Sigmoid colon (tissue), 7 donors: ENCODE measurements around the gene PODXL2. TPM values are rescaled to one million over a fixed set of nuclear protein-coding genes. Genes with fewer than 3 reads are reported as not detected.
A peak's percentile ranks its signal among the peaks of the same experiment; 100 is the strongest.

Source experiments
- DNase-seq: peaks from one replicate; pipeline ENCODE4 v3.0.0-alpha.2; 2019
- H3K27ac ChIP-seq, 4 donors: fragments of 200-600 bp; sonication (generic); one replicate each; pipeline ENCODE4 v1.5.1; 2016 to 2019; ENCODE audit warnings: mild to moderate bottlenecking in 1 of 4
- H3K27me3 ChIP-seq, 3 donors: fragments of 200-600 bp; sonication (generic); one replicate each; pipeline ENCODE4 v1.5.1; 2019; ENCODE audit warnings: mild to moderate bottlenecking in 1 of 3
- H3K36me3 ChIP-seq, 4 donors: fragments of 200-600 bp; sonication (generic); one replicate each; pipeline ENCODE4 v1.5.1; 2016 to 2019
- H3K4me1 ChIP-seq, 4 donors: fragments of 200-600 bp; sonication (generic); one replicate each; pipeline ENCODE4 v1.5.1; 2017 to 2019
- H3K4me3 ChIP-seq, 4 donors: fragments of 200-600 bp; sonication (generic); one replicate each; pipeline ENCODE4 v1.5.1; 2017 to 2019; ENCODE audit warnings: mild to moderate bottlenecking in 2 of 4, moderate library complexity in 1 of 4
- H3K9me3 ChIP-seq, 4 donors: fragments of 200-600 bp in 3 of 4; sonication (generic) in 3 of 4; one replicate each; pipeline versions ENCODE4 v1.5.1 to v1.6.1; 2013 to 2019
- EP300 ChIP-seq, 4 donors: sonication (generic); formaldehyde crosslinking; IDR thresholded peaks; one replicate each; pipeline ENCODE4 v1.6.1; 2017; ENCODE audit warnings: antibody characterized with exemption in 4 of 4
- POLR2A ChIP-seq, 2 donors: fragments of 450-650 bp; IDR thresholded peaks; one replicate each; pipeline ENCODE4 v1.6.1; 2016; ENCODE audit warnings: antibody characterized with exemption in 2 of 2, mild to moderate bottlenecking in 2 of 2, moderate library complexity in 2 of 2
- POLR2AphosphoS5 ChIP-seq, 4 donors: sonication (generic); formaldehyde crosslinking; IDR thresholded peaks; one replicate each; pipeline ENCODE4 v1.6.1; 2017; ENCODE audit warnings: antibody characterized with exemption in 4 of 4
- WGBS, 2 donors: extraction: QIAGEN DNeasy Blood & Tissue Kit; methylation state at CpG; one replicate each; pipeline ENCODE4 v1.1.7; 2013; 5-methylcytosine and 5-hydroxymethylcytosine counted together
- intact Hi-C: fragments of 100-400 bp; cut with DNase I; formaldehyde crosslinking; loops from one replicate; pipeline ENCODE4 v1.15.1; 2023
- polyA plus RNA-seq, 3 donors: library from polyadenylated mRNA; stranded (reverse); fragments of 200-250 nt; gene quantifications; one replicate each; pipeline ENCODE4 v1.2.3, GENCODE V29; 2013
- total RNA-seq, 4 donors: library from RNA; depleted of rRNA; stranded (reverse); fragments of >200 nt; gene quantifications; one replicate each; pipeline ENCODE4 v1.1.0, GENCODE V29; 2016
- TF ChIP-seq, protein P1 (sequence below), 4 experiments: fragments of 450-650 bp in 3 of 4; fragments of 200-600 bp in 1 of 4; IDR thresholded peaks; one replicate each; pipeline ENCODE4 v1.5.1; 2016 to 2019; ENCODE audit warnings: antibody characterized with exemption in 4 of 4, mild to moderate bottlenecking in 3 of 4, moderate library complexity in 2 of 4
- donor health status: healthy with polysubstance abuse.
- donor health status: Bipolar disorder and iron deficiency.
- donor health status: healthy.

Gene PODXL2
- total and polyA plus RNA-seq, 7 donors = 2.0 to 16.7 (median 2.8) TPM

DNA sequence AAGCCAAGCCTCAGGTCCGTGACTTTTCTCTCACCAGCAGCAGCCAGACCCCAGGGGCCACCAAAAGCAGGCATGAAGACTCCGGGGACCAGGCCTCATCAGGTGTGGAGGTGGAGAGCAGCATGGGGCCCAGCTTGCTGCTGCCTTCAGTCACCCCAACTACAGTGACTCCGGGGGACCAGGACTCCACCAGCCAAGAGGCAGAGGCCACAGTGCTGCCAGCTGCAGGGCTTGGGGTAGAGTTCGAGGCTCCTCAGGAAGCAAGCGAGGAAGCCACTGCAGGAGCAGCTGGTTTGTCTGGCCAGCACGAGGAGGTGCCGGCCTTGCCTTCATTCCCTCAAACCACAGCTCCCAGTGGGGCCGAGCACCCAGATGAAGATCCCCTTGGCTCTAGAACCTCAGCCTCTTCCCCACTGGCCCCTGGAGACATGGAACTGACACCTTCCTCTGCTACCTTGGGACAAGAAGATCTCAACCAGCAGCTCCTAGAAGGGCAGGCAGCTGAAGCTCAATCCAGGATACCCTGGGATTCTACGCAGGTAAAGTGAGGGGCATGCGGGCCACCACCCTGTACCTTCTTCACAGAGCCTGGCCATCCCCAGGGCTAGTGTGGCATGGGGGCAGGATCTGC is 31.8 kb downstream of the PODXL2 start:
- Histone ChIP-seq H3K4me1 (peaks cover 0 to 2% (median 0%) of the 10 kb centered on the region in 4 donors), H3K27ac (no peak overlapping the region), H3K27me3 (no peaks in the 10 kb centered on the region), H3K36me3 (no peaks in the 10 kb centered on the region), H3K9me3 (no peaks in the 10 kb centered on the region), H3K4me3 (no peak overlapping the region)
- TF ChIP-seq EP300 (IDR thresholded peaks at IDR 0.05) = no peak
- no peak for TF ChIP-seq POLR2AphosphoS5 (IDR thresholded peaks at IDR 0.05)
- no peak for TF ChIP-seq POLR2A (IDR thresholded peaks at IDR 0.05)
- TF ChIP-seq, protein P1, sequence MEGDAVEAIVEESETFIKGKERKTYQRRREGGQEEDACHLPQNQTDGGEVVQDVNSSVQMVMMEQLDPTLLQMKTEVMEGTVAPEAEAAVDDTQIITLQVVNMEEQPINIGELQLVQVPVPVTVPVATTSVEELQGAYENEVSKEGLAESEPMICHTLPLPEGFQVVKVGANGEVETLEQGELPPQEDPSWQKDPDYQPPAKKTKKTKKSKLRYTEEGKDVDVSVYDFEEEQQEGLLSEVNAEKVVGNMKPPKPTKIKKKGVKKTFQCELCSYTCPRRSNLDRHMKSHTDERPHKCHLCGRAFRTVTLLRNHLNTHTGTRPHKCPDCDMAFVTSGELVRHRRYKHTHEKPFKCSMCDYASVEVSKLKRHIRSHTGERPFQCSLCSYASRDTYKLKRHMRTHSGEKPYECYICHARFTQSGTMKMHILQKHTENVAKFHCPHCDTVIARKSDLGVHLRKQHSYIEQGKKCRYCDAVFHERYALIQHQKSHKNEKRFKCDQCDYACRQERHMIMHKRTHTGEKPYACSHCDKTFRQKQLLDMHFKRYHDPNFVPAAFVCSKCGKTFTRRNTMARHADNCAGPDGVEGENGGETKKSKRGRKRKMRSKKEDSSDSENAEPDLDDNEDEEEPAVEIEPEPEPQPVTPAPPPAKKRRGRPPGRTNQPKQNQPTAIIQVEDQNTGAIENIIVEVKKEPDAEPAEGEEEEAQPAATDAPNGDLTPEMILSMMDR (IDR thresholded peaks at IDR 0.05) = no peak
- intact Hi-C loops = no loop called here
- 92 to 94% methylated on average over 10 of the region's 10 CpGs for WGBS, 2 donors
- DNase-seq = no peak

- H3K9me3 ChIP-seq = no peaks in the 10 kb centered on the region
- no peaks in the 10 kb centered on the region for H3K36me3 ChIP-seq
- H3K4me3 ChIP-seq = no peak overlapping the region
- intact Hi-C loops = no loop called here
- no peaks in the 10 kb centered on the region for H3K4me1 ChIP-seq
- TF ChIP-seq EP300 (IDR thresholded peaks at IDR 0.05) = no peak
- TF ChIP-seq POLR2A (IDR thresholded peaks at IDR 0.05) = no peak
- TF ChIP-seq, protein P1 (IDR thresholded peaks at IDR 0.05) = no peak
- no peak for TF ChIP-seq POLR2AphosphoS5 (IDR thresholded peaks at IDR 0.05)
- 97% methylated on average over 5 of the region's 5 CpGs for WGBS, 2 donors
- no peak overlapping the region for H3K27ac ChIP-seq
- no peaks in the 10 kb centered on the region for H3K27me3 ChIP-seq
- DNase-seq = no peak
These were observed 32.6 kb downstream of the PODXL2 start for GRCh38 chr3:127661600-127661999.

DNA sequence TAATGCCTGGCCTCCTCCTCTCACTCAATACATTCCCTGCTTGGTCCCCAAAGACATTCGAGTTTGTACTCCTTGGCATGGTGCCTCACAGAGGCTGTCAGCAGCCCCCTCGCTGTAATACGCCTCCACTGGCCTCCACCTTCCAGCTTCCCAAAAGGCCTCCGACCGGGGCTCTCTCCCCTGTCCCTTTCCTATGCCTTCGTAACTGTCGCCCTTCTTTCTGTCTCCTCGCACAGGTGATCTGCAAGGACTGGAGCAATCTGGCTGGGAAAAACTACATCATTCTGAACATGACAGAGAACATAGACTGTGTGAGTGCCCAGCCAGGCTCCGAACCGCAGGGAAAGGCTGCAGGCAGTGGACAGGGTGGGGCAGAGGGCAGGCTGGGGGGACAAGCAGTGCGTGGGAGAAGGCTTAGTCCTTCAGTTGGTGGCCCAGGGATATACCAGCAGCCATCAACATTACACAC is 33.0 kb downstream of the PODXL2 start:
- intact Hi-C loops = no loop called here
- TF ChIP-seq, protein P1 (IDR thresholded peaks at IDR 0.05) = no peak
- TF ChIP-seq EP300 (IDR thresholded peaks at IDR 0.05) (no peak), POLR2A (IDR thresholded peaks at IDR 0.05) (no peak), POLR2AphosphoS5 (IDR thresholded peaks at IDR 0.05) (no peak)
- no peak overlapping the region for H3K4me3 ChIP-seq
- H3K27ac ChIP-seq = no peak overlapping the region
- no peaks in the 10 kb centered on the region for H3K36me3 ChIP-seq
- no peaks in the 10 kb centered on the region for H3K4me1 ChIP-seq
- 94% methylated on average over 11 of the region's 11 CpGs for WGBS, 2 donors
- DNase-seq = no peak
- no peaks in the 10 kb centered on the region for H3K9me3 ChIP-seq
- H3K27me3 ChIP-seq = no peaks in the 10 kb centered on the region

DNA sequence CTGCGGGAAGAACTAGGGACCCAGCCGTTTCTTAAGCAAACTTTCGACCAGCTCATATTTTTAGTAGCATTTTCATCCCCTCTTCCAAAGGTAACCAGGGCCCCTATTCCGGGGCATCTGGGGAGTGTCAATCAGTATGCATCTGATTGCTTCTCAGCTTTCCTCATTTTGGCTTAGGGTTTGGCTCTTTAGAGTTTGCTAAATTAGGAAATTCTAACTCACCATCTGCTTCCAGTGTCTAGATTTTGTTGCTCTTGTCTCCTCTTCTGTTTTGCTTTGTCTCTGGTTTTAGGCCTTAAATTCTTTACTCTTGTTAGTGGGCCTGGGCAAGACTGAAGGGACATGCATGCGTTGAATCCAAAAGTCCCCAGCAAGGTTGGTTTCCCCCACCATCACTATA is 34.2 kb downstream of the PODXL2 start:
- WGBS, 2 donors = 90 to 93% methylated on average over 5 of the region's 5 CpGs
- H3K4me3 ChIP-seq = no peak overlapping the region
- no peaks in the 10 kb centered on the region for H3K9me3 ChIP-seq
- intact Hi-C loops = no loop called here
- no peak overlapping the region for H3K27ac ChIP-seq
- DNase-seq = peak; percentile 2
- H3K36me3 ChIP-seq = no peaks in the 10 kb centered on the region
- no peaks in the 10 kb centered on the region for H3K4me1 ChIP-seq
- no peaks in the 10 kb centered on the region for H3K27me3 ChIP-seq
- TF ChIP-seq, protein P1 (IDR thresholded peaks at IDR 0.05) = no peak
- TF ChIP-seq POLR2A (IDR thresholded peaks at IDR 0.05) (no peak), POLR2AphosphoS5 (IDR thresholded peaks at IDR 0.05) (no peak), EP300 (IDR thresholded peaks at IDR 0.05) (no peak)

- Histone ChIP-seq H3K9me3 (no peaks in the 10 kb centered on the region), H3K4me3 (no peak overlapping the region), H3K27ac (no peak overlapping the region), H3K36me3 (no peaks in the 10 kb centered on the region), H3K27me3 (no peaks in the 10 kb centered on the region), H3K4me1 (no peaks in the 10 kb centered on the region)
- 88 to 91% methylated on average over 2 of the region's 2 CpGs for WGBS, 2 donors
- TF ChIP-seq, protein P1 (IDR thresholded peaks at IDR 0.05) = no peak
- no peak for TF ChIP-seq EP300 (IDR thresholded peaks at IDR 0.05)
- no peak for TF ChIP-seq POLR2A (IDR thresholded peaks at IDR 0.05)
- TF ChIP-seq POLR2AphosphoS5 (IDR thresholded peaks at IDR 0.05) = no peak
- no peak for DNase-seq
- intact Hi-C loops = no loop called here
These were observed 36.2 kb downstream of the PODXL2 start for GRCh38 chr3:127665165-127665564.
